MCF 10A (cell line): ENCODE results near the gene DNASE1L3. TPM values are rescaled to one million over a fixed set of nuclear protein-coding genes. Genes with fewer than 3 reads are reported as not detected.

Source experiments
- BruUV-seq: library from RNA; stranded (reverse); fragments of 400-500 nt; replicated peaks from 2 replicates; lab custom pipeline; 2021; lab: Mats Ljungman, UMichigan
- CTCF ChIA-PET: fragments of 300-600 bp; sonication (Branson Sonifier 250); formaldehyde crosslinking; extraction: SDS; loops from one replicate; lab custom pipeline; 2021; ENCODE audit warnings: antibody characterized with exemption, inconsistent platforms; lab: Yijun Ruan, JAX
- POLR2A ChIA-PET: fragments of 300-600, 350-650 bp; sonication (Branson Sonifier 250); formaldehyde crosslinking; extraction: SDS; loops from one replicate; lab custom pipeline; 2020; ENCODE audit warnings: antibody characterized with exemption, inconsistent platforms; lab: Yijun Ruan, JAX
- DNase-seq: peaks from one replicate; pipeline ENCODE4 v3.0.0-alpha.2; 2018; ENCODE audit not compliant: unreplicated experiment
- H3K27ac Mint-ChIP-seq: one replicate; pipeline ENCODE4 v1.8.0; 2022; ENCODE audit warnings: mild to moderate bottlenecking, low read depth, mixed read lengths; ENCODE audit not compliant: unreplicated experiment
- H3K27me3 Mint-ChIP-seq: one replicate; pipeline ENCODE4 v1.8.0; 2022; ENCODE audit warnings: mixed read lengths; ENCODE audit not compliant: insufficient read depth, unreplicated experiment
- H3K36me3 Mint-ChIP-seq: one replicate; pipeline ENCODE4 v1.8.0; 2022; ENCODE audit warnings: mild to moderate bottlenecking, moderate library complexity, mixed read lengths; ENCODE audit not compliant: insufficient read depth, unreplicated experiment
- H3K4me1 Mint-ChIP-seq: one replicate; pipeline ENCODE4 v1.8.0; 2022; ENCODE audit warnings: mixed read lengths; ENCODE audit not compliant: insufficient read depth, unreplicated experiment
- H3K4me3 Mint-ChIP-seq: one replicate; pipeline ENCODE4 v1.8.0; 2022; ENCODE audit warnings: mild to moderate bottlenecking, moderate library complexity, mixed read lengths; ENCODE audit not compliant: unreplicated experiment
- H3K9me3 Mint-ChIP-seq: one replicate; pipeline ENCODE4 v1.8.0; 2022; ENCODE audit warnings: mixed read lengths; ENCODE audit not compliant: unreplicated experiment
- CTCF ChIP-seq: fragments of 200-600 bp; IDR thresholded peaks from one replicate; pipeline ENCODE4 v1.8.0; 2022; ENCODE audit warnings: antibody characterized with exemption, mild to moderate bottlenecking; ENCODE audit not compliant: unreplicated experiment
- intact Hi-C: fragments of 100-400 bp; cut with micrococcal nuclease; formaldehyde crosslinking; loops from 2 replicates; pipeline ENCODE4 v1.14.1; 2022
- total RNA-seq: library from RNA; stranded (reverse); gene quantifications from 2 replicates; pipeline ENCODE4 v1.2.3, GENCODE V29; 2022

Gene DNASE1L3
- total RNA-seq, 1 experiment from 2014 or later, result not detected

GRCh38 chr3:58190882-58191281 is 19.9 kb downstream of the DNASE1L3 start:
- BruUV-seq, result no TSS peak
- no peak for TF ChIP-seq CTCF
- no peaks in the 10 kb centered on the region for H3K27me3 Mint-ChIP-seq
- DNase-seq, result no peak
- H3K36me3 Mint-ChIP-seq, result no peaks in the 10 kb centered on the region
- POLR2A ChIA-PET, result interaction anchor here (0.6 to 3.7 kb wide), 3 partner anchors 26 to 193 kb away, joined by 3 to 32 read pairs (median 3); partner anchors contain the start of genes HTD2 and RPP14
- no peak overlapping the region for H3K27ac Mint-ChIP-seq
- CTCF ChIA-PET, result interaction anchor here (0.6 to 10.3 kb wide), 8 partner anchors 9 to 458 kb away, joined by 3 to 254 read pairs (median 4); partner anchors contain the start of genes HTD2 and RPP14
- peaks cover 9% of the 10 kb centered on the region for H3K4me1 Mint-ChIP-seq
- H3K9me3 Mint-ChIP-seq, result no peaks in the 10 kb centered on the region
- no peak overlapping the region for H3K4me3 Mint-ChIP-seq
- intact Hi-C loops, result no loop called here

- Mint-ChIP-seq H3K9me3 (no peaks in the 10 kb centered on the region), H3K36me3 (no peaks in the 10 kb centered on the region), H3K4me1 (peaks cover 9% of the 10 kb centered on the region), H3K27ac (no peak overlapping the region), H3K4me3 (no peak overlapping the region), H3K27me3 (no peaks in the 10 kb centered on the region)
- intact Hi-C loops, result no loop called here
- DNase-seq, result no peak
- POLR2A ChIA-PET, result interaction anchor here (1.1 to 4.5 kb wide), 4 partner anchors 10 to 116 kb away, joined by 3 to 51 read pairs (median 18); partner anchors contain the start of genes HTD2 and RPP14
- CTCF ChIA-PET, result interaction anchor here (0.6 to 10.3 kb wide), 8 partner anchors 13 to 457 kb away, joined by 3 to 254 read pairs (median 5); partner anchors contain the start of genes HTD2 and RPP14
- no TSS peak for BruUV-seq
- TF ChIP-seq CTCF, result no peak
These were observed 20.5 kb downstream of the DNASE1L3 start for GRCh38 chr3:58190291-58190690.

- ChIA-PET CTCF (interaction anchor here (0.6 to 10.3 kb wide), 8 partner anchors 12 to 278 kb away, joined by 3 to 254 read pairs (median 10); partner anchors contain the start of genes HTD2 and RPP14), POLR2A (interaction anchor here (2.1 to 4.5 kb wide), 3 partner anchors 11 to 117 kb away, joined by 5 to 51 read pairs (median 32); partner anchors contain the start of genes HTD2 and RPP14)
- TF ChIP-seq CTCF, result no peak
- DNase-seq, result no peak
- H3K36me3 Mint-ChIP-seq, result no peaks in the 10 kb centered on the region
- H3K27me3 Mint-ChIP-seq, result no peaks in the 10 kb centered on the region
- intact Hi-C loops, result loop anchor here (5.0 kb wide), 1 partner anchor 223 kb away; no protein-coding TSS in a partner anchor
- no TSS peak for BruUV-seq
- no peak overlapping the region for H3K27ac Mint-ChIP-seq
- H3K4me1 Mint-ChIP-seq, result peaks cover 9% of the 10 kb centered on the region
- H3K4me3 Mint-ChIP-seq, result no peak overlapping the region
- H3K9me3 Mint-ChIP-seq, result no peaks in the 10 kb centered on the region
These were observed 21.1 kb downstream of the DNASE1L3 start for GRCh38 chr3:58189691-58190090.

GRCh38 chr3:58188921-58189451 is 21.8 kb downstream of the DNASE1L3 start:
- CTCF ChIA-PET, result interaction anchor here (0.5 to 10.3 kb wide), 23 partner anchors 8 to 226 kb away, joined by 3 to 254 read pairs (median 5); partner anchors contain the start of genes HTD2 and RPP14
- no peaks in the 10 kb centered on the region for H3K27me3 Mint-ChIP-seq
- POLR2A ChIA-PET, result interaction anchor here (0.5 to 4.5 kb wide), 9 partner anchors 12 to 230 kb away, joined by 3 to 71 read pairs (median 5); partner anchors contain the start of genes HTD2 and RPP14
- DNase-seq, result no peak
- no peak for TF ChIP-seq CTCF
- no peak overlapping the region for H3K4me3 Mint-ChIP-seq
- H3K27ac Mint-ChIP-seq, result no peak overlapping the region
- H3K9me3 Mint-ChIP-seq, result no peaks in the 10 kb centered on the region
- H3K4me1 Mint-ChIP-seq, result peaks cover 9% of the 10 kb centered on the region
- no TSS peak for BruUV-seq
- intact Hi-C loops, result loop anchor here (5.0 kb wide), 1 partner anchor 223 kb away; no protein-coding TSS in a partner anchor
- no peaks in the 10 kb centered on the region for H3K36me3 Mint-ChIP-seq
